ENCODE data around the gene SPTLC3.

The SPTLC3 gene

GRCh38 chr20:12998046-12998445 is 10.7 kb upstream of the SPTLC3 start:
- no peaks in the 10 kb centered on the region for H3K27me3 ChIP-seq (ENCODE audit: control insufficient read depth, low read length)
- H3K9me3 ChIP-seq (ENCODE audit: control insufficient read depth, insufficient read depth, low read length) = no peaks in the 10 kb centered on the region
- no peaks in the 10 kb centered on the region for H3K79me2 ChIP-seq (ENCODE audit: control insufficient read depth, low read length)
- no peak overlapping the region for H3K4me2 ChIP-seq (ENCODE audit: low read length)
- no peaks in the 10 kb centered on the region for H3K36me3 ChIP-seq (ENCODE audit: control insufficient read depth, low read length)
- no peak overlapping the region for H3K4me3 ChIP-seq (ENCODE audit: low read length)
- no peaks in the 10 kb centered on the region for H3K9me2 ChIP-seq (replicated peaks; ENCODE audit: control insufficient read depth, low read length)
- no peaks in the 10 kb centered on the region for H3F3A ChIP-seq (ENCODE audit: control insufficient read depth, insufficient read depth)
- TF ChIP-seq CTCF (IDR thresholded peaks at IDR 0.05; ENCODE audit: low read depth, low read length, poor library complexity, severe bottlenecking) (no peak), EZH2phosphoT487 (IDR thresholded peaks at IDR 0.05; ENCODE audit: borderline replicate concordance, low read length) (no peak)
- no peaks in the 10 kb centered on the region for H4K20me1 ChIP-seq (ENCODE audit: control insufficient read depth, insufficient read depth, low read depth, low read length)
- no peaks in the 10 kb centered on the region for H3K4me1 ChIP-seq (ENCODE audit: control insufficient read depth, low read length)
- H3K27ac ChIP-seq (ENCODE audit: low read depth, low read length) = no peak overlapping the region

GRCh38 chr20:12999201-12999600 is 9.6 kb upstream of the SPTLC3 start:
- TF ChIP-seq EZH2phosphoT487 (IDR thresholded peaks at IDR 0.05; ENCODE audit: borderline replicate concordance, low read length) = no peak
- TF ChIP-seq CTCF (IDR thresholded peaks at IDR 0.05; ENCODE audit: low read depth, low read length, poor library complexity, severe bottlenecking) = no peak
- Histone ChIP-seq H3K27ac (ENCODE audit: low read depth, low read length) (no peak overlapping the region), H3K4me1 (ENCODE audit: control insufficient read depth, low read length) (no peaks in the 10 kb centered on the region), H3K36me3 (ENCODE audit: control insufficient read depth, low read length) (no peaks in the 10 kb centered on the region), H3K4me2 (ENCODE audit: low read length) (no peak overlapping the region), H3K9me3 (ENCODE audit: control insufficient read depth, insufficient read depth, low read length) (no peaks in the 10 kb centered on the region), H3K27me3 (ENCODE audit: control insufficient read depth, low read length) (no peaks in the 10 kb centered on the region), H3K79me2 (ENCODE audit: control insufficient read depth, low read length) (no peaks in the 10 kb centered on the region), H4K20me1 (ENCODE audit: control insufficient read depth, insufficient read depth, low read depth, low read length) (no peaks in the 10 kb centered on the region), H3K9me2 (replicated peaks; ENCODE audit: control insufficient read depth, low read length) (no peaks in the 10 kb centered on the region), H3K4me3 (ENCODE audit: low read length) (no peak overlapping the region), H3F3A (ENCODE audit: control insufficient read depth, insufficient read depth) (no peaks in the 10 kb centered on the region)

- Histone ChIP-seq H3K4me2 (ENCODE audit: low read length) (no peak overlapping the region), H3K36me3 (ENCODE audit: control insufficient read depth, low read length) (no peaks in the 10 kb centered on the region), H3K27ac (ENCODE audit: low read depth, low read length) (no peak overlapping the region), H3K9me3 (ENCODE audit: control insufficient read depth, insufficient read depth, low read length) (no peaks in the 10 kb centered on the region), H3K4me3 (ENCODE audit: low read length) (no peak overlapping the region), H3K9me2 (replicated peaks; ENCODE audit: control insufficient read depth, low read length) (no peaks in the 10 kb centered on the region), H3K4me1 (ENCODE audit: control insufficient read depth, low read length) (no peaks in the 10 kb centered on the region), H3F3A (ENCODE audit: control insufficient read depth, insufficient read depth) (no peaks in the 10 kb centered on the region), H4K20me1 (ENCODE audit: control insufficient read depth, insufficient read depth, low read depth, low read length) (no peaks in the 10 kb centered on the region), H3K27me3 (ENCODE audit: control insufficient read depth, low read length) (no peaks in the 10 kb centered on the region), H3K79me2 (ENCODE audit: control insufficient read depth, low read length) (no peaks in the 10 kb centered on the region)
- TF ChIP-seq EZH2phosphoT487 (IDR thresholded peaks at IDR 0.05; ENCODE audit: borderline replicate concordance, low read length) (no peak), CTCF (IDR thresholded peaks at IDR 0.05; ENCODE audit: low read depth, low read length, poor library complexity, severe bottlenecking) (no peak)
Observed at GRCh38 chr20:13002251-13002650, 6.5 kb upstream of the SPTLC3 start.

- no peak for TF ChIP-seq CTCF (IDR thresholded peaks at IDR 0.05; ENCODE audit: low read depth, low read length, poor library complexity, severe bottlenecking)
- no peak for TF ChIP-seq EZH2phosphoT487 (IDR thresholded peaks at IDR 0.05; ENCODE audit: borderline replicate concordance, low read length)
- H3K4me1 ChIP-seq (ENCODE audit: control insufficient read depth, low read length) = peaks cover 13% of the 10 kb centered on the region
- H3K4me3 ChIP-seq (ENCODE audit: low read length) = no peak overlapping the region
- no peaks in the 10 kb centered on the region for H3K36me3 ChIP-seq (ENCODE audit: control insufficient read depth, low read length)
- H3K27ac ChIP-seq (ENCODE audit: low read depth, low read length) = no peak overlapping the region
- no peaks in the 10 kb centered on the region for H4K20me1 ChIP-seq (ENCODE audit: control insufficient read depth, insufficient read depth, low read depth, low read length)
- peaks cover 13% of the 10 kb centered on the region for H3K27me3 ChIP-seq (ENCODE audit: control insufficient read depth, low read length)
- no peak overlapping the region for H3K4me2 ChIP-seq (ENCODE audit: low read length)
- peaks cover 4% of the 10 kb centered on the region; the same call in 1 of the 2 replicates for H3F3A ChIP-seq (ENCODE audit: control insufficient read depth, insufficient read depth)
- H3K79me2 ChIP-seq (ENCODE audit: control insufficient read depth, low read length) = no peaks in the 10 kb centered on the region
- no peaks in the 10 kb centered on the region for H3K9me3 ChIP-seq (ENCODE audit: control insufficient read depth, insufficient read depth, low read length)
- H3K9me2 ChIP-seq (replicated peaks; ENCODE audit: control insufficient read depth, low read length) = no peaks in the 10 kb centered on the region
Observed at GRCh38 chr20:13006825-13007224, 1.9 kb upstream of the SPTLC3 start.
